Measurements from ENCODE around the gene ARRB1.
"Not testable (repeated sequence)": the region's sequence is repeated elsewhere in the genome, so short reads cannot be mapped to it uniquely, and the experiment has no call there.

Gene ARRB1

GRCh38 chr11:75371949-75372876 lies 20.8 kb upstream of the ARRB1 start:
- no peak for DNase-seq

GRCh38 chr11:75369560-75370255 lies 18.2 kb upstream of the ARRB1 start:
- peak in 1 of 2 donors; percentile 13 for DNase-seq

DNA sequence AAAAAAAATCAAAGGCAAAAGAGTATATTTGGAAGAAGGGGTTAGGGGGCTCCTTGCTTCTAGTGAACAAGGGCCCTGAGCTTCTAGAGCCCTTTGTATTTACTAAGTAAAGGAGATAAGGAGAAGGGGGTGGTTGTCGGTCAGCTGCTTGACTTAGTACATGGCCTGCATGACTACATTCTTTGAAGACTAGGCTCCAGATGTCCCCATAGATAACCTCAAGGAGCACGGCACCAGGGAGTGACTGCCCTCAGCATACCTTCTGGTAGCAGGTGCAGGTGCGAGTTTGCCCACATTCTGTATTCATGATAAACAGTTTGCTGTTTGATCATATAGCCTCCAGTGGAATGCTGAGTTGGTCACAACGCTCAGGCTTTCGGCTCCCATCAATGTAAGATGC lies 15.4 kb upstream of the ARRB1 start:
- not testable (repeated sequence) for DNase-seq

DNA sequence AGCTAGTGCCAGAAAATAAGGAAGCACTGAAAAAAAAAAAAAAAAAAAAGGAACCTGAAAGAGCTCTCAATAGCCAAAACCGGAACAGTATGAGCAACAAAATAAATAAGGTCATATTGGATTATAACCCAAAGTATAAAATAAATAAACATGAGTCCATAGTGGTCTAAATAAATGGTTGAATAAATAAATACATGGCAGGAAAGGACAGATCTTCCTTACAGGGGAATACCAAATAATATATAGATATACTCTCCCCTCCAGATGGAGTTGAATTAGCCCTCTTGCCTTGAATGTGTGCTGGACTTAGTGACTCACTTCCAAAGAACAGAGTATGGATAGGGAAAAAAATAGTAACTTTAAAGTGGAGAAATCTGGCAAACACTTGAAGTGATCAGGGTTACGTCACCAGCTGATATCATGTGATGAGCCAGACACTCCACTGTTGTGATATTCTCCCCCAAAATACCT lies 14.3 kb upstream of the ARRB1 start:
- DNase-seq, result no peak

GRCh38 chr11:75362285-75362684 lies 10.8 kb upstream of the ARRB1 start:
- not testable (repeated sequence) for DNase-seq

GRCh38 chr11:75356613-75357012 lies 5.2 kb upstream of the ARRB1 start:
- no peak for DNase-seq

- DNase-seq, result no peak
Observed at GRCh38 chr11:75355051-75355450, 3.6 kb upstream of the ARRB1 start.

DNA sequence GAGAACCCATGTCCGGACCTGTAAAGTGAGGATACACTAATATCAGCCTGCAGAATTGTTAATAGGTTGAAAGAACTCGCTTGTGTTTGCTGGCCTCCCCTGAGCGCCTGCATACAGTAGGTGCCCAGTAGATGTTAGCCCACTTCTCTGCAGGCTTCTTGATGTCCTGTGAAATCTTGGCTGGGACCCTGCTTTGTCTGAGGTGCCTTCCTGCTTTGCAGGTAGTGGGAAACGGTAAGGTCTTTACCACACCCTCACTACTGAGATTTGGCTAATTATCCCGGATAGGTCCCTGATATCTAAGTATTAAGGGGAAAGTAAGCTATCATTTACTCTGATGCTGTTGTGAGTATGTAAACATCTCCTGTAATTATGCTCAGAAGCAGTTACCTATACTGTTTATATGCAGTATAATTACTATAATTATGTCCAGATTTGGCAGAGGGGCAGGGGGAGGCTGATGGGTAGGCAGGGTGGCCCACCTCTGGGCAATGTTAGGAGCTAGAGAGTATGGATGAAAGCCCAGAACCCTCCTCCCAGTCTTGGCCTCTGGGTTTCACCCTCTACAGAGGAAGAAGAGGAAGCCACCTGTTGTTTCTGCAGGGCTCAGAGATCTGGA lies 1.2 kb upstream of the ARRB1 start:
- no peak for DNase-seq

DNA sequence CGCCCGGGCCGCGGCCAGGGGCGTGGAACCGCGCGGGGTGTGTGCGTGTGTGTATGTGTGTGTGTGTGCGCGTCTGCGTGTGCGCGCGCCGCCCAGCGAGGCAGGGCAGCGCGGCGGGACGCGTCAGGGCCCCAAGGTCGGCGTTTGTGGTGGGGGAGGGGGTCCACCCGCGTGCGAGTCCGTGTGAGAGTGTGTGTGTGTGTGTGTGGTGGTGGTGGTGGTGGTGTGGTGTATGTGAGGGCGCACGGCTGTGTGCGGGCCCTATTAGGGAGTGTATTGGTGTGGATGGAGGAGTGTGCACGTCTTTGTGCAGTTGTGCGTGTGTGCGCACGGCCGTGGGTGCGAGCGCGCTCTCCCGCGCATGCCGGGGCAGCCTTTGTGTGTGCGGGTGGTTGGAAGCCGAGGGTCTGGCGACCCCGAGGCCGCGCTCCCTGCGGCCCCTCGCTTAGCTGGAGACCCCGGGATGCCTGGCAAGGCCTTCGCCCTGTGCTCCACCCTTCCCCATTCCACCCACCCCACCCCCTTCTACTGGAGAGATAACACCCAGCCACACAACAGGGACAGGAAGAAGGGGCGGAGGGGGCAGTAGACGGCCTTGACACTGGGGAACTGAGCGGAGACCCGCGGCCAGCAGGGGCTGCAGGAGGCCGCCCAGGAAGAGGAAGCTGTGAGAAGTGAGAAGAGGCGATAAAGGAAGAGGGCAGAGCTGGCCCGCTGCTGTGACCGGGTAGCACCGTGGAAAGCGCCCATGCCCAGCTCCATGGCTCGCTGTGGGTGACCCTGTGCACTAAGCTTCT lies 528 bp upstream of the ARRB1 start:
- peak; percentile 69 to 73 for DNase-seq

DNA sequence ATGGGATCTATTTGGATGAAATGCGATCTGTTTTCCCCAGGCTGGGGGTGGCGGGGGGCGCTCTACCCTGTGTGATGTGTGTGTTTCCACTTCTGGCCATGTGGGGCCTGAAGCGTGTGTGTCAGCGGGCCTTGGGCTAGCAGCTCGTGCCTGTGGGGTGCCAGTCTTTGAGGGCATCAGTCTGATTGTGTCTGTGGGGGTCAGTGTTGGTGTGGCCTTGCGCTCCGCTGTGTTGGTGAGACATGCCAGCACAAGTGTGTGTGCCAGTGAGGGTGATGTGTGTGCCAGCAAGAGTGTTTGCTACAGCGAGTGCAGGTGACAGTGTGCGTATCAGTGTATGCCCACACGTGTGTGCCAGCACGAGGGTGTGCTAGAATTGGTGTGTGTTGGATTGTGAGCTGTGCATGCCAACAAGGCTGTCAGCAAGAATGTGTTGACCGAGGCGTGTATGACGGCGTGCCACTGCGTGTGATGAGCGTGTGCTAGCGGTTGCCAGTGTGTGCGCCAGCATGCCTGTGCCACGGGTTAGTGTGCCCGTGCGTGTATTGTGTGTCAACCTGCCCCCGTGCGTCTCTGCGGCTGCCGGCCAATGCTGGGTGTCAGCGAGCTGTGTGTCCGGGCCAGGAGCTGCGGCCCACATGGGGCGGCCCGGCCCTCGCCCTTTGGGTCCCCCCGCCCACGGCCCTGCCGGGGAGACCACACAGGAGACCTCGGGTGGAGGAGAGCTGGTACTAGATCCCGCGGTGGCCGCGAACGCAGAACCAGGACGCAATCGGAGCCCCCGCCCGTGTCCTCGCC lies 519 bp downstream of the ARRB1 start:
- peak; percentile 36 to 37 for DNase-seq

- DNase-seq, result no peak
Observed at GRCh38 chr11:75350122-75350742, 1.2 kb downstream of the ARRB1 start.

DNA sequence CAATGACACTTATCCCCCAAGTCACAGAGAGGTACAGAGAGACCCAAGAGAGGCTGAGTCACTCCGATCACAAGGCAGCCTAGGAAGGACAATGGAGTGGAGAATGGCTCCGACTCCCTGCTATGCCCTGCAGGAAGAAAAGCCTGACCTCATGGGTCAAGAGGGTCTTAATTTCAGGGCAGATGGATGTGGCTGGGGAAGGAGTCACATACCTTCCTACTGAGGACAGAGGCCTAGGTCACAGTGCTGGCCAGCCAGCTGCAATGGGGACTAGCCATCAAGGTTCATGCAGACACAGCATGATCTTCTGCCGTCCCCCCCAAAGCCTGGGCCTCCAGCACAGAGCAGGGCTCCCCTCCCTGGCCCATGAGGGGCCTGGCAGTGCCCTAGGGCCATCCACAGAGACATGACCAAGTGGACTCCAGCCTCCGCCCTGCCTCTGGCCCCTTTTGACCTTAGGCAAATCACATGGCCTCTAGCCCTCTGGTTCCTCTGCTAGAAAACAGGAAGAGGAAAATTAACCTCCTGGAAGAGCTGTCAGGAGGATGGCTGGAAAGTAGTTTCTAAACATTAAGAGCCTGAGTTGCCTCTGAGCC lies 1.8 kb downstream of the ARRB1 start:
- DNase-seq, result peak in 1 of 2 donors; percentile 29

GRCh38 chr11:75347781-75348566 lies 3.5 kb downstream of the ARRB1 start:
- DNase-seq, result no peak

- no peak for DNase-seq
Observed at GRCh38 chr11:75346912-75347647, 4.4 kb downstream of the ARRB1 start.

DNA sequence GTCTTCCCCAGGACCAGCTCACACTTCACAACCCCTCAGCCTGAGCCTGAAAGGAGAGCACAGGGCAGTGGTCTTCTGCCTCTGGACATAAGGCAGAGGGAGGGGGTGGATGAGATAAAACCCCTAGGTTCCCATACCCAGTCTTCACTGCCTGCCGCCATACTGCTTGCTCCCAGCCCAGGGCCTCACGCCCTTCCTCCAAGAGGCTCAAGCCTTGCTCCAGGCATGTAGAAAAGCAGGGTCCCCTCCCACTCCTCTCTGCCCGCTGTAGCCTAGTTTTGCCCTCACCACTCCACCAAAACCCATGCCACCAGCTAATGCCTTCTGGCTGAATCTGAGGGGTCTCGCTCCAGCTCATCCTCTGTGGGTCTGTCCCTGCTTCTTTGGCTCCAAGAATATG lies 5.2 kb downstream of the ARRB1 start:
- DNase-seq, result no peak

DNA sequence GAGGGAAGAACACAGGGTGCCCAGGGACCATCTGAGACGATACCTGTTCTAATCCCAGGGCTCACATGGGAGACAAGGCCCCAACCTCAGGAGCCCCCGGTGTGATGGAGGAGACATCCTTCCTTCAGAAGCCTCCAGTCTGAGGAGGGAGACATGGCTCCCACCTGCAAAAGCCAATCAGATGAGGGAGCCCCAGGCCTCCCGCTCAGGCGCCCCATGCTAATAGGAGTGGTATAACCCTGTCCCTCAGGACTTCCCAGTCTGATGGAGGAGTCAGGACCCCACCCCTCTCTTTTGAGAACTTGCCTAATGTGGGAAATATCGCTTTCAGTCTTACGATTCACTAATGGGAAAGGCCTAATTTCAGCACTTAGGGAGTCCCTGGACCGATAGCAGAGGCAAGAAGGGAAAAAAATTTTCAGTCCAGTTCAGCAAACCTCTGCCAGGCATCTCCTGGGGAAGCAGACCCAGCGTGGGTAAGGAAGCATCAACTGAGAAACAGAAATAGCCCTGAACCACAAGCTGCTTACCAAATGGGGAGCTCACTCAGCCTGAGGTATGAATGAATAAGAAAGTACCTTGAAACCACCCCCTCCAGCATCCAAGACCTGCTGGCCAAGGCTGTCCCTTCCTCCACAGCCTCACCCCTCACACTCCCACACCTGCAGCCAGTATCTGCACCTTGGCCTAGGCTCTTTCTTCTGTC lies 5.9 kb downstream of the ARRB1 start:
- DNase-seq, result no peak

DNA sequence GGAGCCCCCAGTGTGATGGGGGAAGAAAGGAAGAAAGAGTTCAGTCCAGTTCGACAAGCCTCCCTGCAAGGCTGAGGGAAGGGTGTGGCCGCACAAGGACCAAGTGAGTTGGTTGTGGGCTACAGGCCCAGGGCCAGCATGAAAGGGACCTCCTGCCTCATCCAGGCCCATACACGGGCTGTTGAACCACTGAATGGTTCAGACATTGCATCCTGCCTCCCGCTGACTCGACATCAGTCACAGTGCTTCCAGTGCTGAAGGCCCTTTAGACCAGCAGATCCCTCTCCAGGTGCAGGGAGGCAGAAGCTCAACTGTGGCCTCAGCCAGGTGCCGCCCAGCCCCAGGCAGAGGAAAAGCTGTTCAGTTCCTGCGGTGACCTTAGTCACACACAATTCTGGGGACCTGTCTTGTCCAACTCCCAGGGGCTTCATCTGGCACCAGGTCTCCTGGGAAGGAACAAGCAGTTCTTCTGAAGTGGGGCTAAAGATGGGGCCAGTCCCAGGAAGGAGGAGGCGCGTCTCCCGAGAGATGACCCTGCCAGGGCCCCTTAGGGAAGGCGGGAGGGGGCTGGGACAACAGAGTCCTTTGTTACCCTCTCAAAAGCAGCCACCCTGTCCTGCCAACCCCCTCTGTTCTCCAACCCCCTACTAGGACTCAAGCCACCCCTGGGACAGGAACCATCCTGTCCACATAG lies 6.6 kb downstream of the ARRB1 start:
- no peak for DNase-seq

DNA sequence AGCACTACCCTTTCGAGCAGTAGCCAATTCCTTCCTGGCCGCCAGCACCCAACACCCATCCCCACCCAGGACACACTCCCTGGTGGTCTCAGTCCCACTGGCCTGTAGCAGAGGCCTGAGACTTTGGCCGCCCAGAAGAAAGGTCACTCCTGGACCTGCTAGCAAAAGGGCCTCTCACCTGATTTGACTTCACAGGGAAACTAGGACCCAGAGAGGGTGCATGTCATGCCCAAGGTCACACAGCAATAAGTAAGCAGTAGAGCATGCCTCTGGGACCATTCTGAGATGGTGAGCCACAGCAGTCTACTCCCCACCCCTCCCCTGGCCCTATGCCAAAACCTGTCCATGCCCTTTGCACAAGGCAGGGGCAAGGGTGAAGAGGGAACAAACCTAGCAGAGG lies 7.3 kb downstream of the ARRB1 start:
- no peak for DNase-seq

All from CD4-positive, alpha-beta T cell treated with Interleukin-1 beta for 1 hour (primary cell).